CD4-positive, alpha-beta T cell treated with Interleukin-10 for 1 hour (primary cell): ENCODE results near the gene EMC6.
A peak's percentile ranks its signal among the peaks of the same experiment; 100 is the strongest.
"Not testable (repeated sequence)": the region's sequence is repeated elsewhere in the genome, so short reads cannot be mapped to it uniquely, and the experiment has no call there.

Experiments used
- DNase-seq: peaks from one replicate; pipeline ENCODE4 v3.0.0-alpha.2; 2020

Gene EMC6

DNA sequence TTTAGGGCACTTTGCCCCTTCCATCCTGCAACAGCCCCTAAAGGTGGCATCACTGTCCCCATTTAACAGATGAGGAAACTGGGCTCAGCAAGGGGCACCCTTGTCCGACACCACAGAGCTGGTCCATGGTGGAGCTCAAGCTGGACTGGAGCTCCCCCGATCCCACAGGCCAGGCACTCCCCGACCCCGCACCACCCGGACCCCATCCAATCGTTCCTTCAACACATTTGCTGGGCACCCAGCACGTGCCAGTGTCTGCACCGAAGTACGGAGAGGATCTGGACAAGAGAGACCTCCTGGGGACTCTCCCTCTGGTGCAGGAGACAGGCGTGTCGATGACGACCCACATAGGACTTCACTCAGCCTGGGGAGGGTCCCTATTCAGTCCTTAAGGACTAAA, 13.4 kb downstream of the EMC6 start:
- DNase-seq: no peak

DNA sequence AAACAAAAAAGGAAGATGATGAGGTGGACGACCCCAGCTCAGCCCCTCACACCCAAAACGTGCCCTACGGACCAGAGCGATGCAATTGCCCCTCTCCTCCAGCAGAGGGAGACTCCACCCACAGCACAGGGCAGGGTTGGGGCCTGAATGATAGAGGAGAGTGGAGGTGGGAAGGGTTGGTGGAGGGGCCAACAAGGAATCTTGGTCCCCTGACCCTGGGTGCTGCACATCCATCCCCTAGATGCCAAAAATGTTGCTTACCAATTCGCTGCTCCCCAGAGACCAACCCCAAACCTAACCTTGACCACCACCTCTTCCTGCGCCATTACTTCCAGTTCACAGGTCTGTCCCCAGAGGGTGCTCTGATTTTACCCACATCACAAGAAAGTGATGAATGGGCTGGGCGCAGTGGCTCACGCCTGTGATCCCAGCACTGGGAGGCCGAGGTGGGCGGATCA, 14.5 kb downstream of the EMC6 start:
- DNase-seq: peak; percentile 65

DNA sequence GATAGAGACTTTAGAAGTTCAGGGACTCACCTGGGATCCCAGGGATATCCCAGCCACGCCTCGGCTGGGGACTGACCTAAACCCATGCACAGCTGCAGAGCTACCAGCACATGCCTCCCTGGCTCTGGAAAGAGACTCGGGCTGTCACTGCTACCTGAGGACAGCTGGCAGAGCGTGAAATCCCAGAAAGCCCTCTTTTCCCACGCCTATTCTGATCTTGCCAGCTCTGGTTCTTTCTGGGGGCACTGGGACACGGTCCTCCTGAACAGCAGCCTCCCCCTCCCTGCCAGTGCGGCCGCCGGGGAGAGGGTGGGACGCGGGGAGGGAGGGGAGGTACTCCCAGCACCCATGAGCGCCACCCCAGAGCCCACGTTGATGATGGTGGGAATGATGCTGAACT, 16.6 kb downstream of the EMC6 start:
- no peak for DNase-seq

DNA sequence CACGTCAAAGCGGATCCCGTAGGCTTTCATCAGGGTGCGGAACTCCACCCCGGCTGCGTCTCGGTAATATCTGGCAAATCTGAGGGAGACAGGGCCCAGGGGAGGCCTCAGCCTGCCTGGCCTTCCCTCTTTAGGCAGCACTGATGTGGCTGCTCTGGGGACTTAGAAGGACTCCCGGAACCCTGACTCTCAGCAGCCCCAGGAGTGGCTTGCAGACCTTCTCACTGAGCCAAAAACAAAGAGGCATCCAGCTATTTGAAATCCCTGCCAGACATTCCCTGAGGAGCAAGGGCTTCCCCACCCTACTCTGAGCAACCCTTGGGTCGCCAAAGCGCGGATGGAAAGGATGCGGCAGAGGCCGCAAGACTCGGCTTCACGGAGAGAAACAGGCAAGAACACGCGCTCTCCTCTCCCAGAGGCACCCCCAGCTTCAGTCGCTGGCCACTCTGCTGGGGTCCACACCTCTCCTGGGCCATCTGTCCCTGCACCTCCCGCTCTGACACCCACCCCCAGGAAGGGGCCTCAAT, 19.5 kb downstream of the EMC6 start:
- no peak for DNase-seq

DNA sequence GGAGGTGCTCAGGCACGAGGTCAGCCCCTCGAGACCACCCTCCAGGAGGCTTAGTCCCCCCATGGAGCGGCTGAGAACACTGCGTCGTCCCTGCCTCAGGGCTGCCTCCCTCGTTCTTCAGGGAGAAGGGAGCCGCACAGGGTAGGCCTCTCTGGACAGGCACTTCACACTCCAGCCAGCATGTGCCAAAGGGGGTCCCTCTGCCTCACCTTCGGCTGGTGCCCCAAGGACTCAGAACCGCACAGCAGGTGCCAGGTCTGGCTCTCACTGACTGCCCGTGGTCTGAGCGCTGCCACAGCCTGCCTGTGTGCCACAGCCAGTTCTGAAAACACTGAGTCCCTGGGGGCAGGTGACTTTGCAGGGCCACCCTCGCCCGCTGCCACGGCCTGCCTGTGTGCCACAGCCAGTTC, 20.2 kb downstream of the EMC6 start:
- no peak for DNase-seq

DNA sequence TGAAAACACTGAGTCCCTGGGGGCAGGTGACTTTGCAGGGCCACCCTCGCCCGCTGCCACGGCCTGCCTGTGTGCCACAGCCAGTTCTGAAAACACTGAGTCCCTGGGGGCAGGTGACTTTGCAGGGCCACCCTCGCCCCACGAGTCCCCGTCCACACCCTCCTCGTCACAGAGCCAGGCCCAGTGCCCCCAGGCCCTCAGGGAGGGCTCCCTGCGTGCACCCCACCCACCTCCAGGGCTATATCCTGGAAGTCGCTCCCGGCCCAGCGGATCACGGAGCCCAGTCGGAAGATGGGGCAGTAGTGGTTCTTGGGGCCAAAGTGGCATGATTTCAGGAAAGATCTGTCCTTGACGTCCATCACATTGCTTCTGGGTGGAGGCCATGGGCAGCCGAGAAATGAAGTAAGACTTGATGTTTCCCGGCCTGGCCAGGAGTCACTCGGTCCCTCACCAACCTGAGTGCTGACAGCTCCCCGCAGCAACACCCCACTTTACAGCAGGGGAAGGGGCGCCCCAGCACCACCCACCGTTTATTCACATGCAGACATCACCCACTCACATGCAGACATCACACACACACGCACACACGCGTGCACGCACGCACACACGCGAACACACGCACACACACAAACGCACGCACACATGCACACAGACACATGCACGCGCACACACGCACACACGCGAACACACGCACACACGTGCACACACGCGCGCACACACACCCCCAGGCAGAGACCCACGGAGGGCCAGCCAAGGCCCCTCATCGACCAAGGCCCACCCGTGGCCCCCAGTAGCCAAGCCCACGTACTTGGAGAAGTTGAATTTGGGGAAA, 20.9 kb downstream of the EMC6 start:
- no peak for DNase-seq

DNA sequence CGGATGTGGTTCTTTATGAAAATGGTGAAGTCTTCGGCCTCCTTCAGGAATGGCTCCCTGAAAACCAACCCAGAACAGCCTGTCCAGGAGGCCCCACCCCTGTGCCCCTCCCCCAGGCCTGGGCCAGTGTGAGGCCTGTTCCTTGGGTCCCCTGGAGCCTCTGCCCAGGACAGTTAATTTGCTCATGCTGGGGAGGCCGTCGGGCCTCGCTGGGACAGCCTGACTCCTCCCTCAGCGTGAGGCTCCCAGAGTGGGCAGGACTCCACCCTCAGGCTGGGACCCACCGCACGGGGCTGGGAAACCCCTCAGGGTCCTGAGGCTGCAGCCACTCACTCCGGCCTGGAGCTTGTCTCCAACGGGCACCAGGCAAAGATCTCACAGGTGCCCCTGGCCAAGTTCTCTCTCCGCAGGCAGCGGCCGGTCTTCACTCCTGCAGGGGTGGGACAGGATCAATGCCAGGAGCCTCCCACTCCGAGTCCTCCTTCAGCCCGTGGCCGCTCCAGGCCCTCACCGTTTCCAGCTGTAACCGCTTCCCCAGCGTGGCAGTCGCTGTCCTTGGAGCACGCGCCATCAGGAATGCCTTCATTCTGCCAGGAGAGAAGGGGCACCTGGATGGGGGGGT, 21.6 kb downstream of the EMC6 start:
- DNase-seq: no peak

DNA sequence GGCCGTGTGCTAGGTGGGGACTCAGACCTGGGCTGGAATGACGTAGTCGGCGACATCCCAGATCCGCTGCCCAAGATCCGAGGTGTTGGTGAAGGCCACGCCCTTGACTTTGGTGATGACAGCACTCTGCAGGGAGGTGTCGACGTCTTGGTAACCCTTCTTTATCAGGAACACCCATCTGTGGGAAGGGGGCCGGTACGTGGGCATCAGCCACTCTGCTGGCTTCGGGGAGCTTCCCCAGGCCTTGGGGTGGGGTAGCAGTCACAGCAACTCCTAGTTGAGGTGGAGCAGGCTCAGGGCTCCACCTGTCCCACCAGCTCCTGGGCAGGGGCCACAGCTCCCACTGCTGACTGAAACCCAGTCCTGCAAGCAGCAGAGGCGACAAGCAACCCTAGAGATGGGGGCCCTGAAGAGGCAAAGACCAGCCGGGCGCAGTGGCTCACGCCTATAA, 23.0 kb downstream of the EMC6 start:
- no peak for DNase-seq

DNA sequence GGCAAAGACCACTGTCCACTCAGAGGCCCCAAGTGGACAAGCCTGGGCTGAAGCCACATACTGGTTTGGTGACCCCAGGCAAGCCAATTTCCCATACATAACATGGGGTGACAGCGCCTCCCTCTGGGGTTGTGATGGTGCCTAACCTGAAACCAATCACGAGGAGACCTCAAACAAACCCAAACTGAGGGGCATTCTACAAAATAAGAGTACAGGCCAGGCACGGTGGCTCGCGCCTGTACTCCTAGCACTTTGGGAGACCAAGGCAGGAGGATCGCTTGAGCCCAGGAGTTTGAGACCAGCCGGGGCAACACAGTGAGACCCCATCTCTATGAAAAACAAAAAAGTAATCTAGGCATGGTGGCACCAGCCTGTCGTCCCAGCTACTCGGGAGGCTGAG, 23.7 kb downstream of the EMC6 start:
- no peak for DNase-seq

DNA sequence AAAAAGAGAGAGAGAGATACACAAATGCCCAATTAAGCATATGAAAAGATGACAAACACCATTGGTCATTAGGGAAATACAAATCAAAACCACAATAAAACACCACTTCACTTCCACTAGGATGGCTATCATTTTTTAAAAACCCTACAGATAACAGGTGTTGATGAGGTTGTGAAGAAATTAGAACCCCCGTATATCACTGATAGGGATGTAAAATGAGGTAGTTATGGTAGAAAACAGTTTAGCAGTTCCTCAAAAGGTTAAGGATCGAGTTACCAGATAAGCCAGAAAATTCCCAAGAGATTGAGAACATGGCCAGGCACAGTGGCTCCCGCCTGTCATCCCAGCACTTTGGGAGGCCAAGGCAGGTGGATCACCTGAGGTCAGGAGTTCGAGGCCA, 24.5 kb downstream of the EMC6 start:
- no peak for DNase-seq

DNA sequence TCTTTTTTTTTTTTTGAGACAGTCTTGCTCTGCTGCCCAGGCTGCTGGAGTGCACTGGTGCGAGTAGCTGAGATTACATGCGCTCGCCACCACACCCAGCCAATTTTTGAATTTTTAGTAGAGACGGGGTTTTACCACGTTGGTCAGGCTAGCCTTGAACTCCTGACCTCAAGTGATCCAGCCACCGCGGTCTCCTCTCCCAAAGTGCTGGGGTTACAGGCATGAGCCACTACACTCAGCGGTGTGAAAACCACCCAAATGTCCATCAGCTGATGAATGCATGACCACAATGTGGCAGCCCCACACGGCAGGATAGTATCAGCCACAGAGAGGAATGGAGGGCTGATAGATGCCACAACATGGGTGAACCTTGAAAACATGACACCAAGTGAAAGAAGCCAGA, 25.2 kb downstream of the EMC6 start:
- DNase-seq: peak; percentile 48

DNA sequence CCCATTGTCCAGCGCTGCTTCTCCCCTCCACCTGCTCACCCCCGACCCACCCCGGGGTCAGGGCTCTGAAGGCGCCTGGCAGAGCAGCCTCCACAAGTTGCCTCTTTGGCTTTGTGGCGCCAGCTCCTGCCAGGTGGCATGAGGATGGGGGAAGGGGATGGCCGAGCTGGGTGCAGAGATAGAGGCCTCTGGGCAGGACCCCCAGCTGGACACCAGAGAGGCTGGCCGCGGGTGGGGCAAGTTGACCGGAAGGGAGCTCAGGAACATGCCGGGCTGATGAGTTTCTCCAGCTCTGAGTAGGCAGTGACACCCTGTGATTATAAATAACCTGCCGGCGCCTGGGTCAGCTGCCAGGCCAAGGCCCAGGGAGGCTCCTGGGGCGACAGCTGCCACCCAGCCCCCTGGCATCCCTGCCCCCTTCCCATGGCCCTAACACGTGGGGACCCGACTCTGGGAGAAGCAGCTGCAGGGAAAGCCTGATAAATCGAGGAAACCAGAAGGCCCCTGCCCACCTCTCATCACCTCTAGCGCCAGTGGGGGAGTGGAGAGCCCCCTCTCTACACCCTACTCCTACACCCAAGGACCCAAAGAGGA, 26.6 kb downstream of the EMC6 start:
- no peak for DNase-seq

DNA sequence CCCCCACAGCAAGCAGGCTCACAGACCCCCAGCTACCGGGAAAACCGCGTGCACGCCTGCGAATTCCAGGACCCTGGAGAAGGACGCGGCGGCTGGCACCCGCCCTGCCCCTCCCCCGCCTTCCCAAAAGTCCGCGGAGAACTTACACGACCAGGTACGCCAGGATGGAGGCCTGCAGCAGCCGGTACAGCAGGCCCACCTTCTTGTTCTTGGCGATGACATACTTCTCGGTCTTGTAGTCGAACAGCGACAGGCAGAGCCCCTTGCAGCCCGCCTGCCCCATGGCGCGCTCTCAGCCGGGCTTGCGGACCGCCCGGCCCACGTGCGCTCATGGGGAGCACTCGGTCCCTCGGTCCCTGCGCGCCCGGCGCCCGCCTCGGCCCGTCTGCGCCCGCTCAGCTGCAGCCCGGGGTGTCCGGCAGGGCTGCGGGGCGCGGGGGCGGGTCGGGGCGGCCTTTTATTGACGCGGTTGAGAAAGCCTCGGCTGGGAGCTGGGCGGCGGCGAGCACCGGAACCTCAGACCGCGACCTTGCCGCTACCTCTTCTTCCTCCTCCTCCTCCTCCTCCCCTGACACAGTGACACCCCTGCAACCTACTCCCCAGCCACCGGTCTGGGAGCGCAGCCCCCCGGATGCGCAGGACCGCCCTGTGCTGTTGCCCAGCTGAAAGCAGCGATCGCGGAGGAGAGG, 27.3 kb downstream of the EMC6 start, which contains the start of gene P2RX5:
P2RX5 (minus strand) TSS at position 433 of the 689 bp plus-strand sequence; CDS start at position 283, 150 bp downstream.
- DNase-seq: peak; percentile 56

DNA sequence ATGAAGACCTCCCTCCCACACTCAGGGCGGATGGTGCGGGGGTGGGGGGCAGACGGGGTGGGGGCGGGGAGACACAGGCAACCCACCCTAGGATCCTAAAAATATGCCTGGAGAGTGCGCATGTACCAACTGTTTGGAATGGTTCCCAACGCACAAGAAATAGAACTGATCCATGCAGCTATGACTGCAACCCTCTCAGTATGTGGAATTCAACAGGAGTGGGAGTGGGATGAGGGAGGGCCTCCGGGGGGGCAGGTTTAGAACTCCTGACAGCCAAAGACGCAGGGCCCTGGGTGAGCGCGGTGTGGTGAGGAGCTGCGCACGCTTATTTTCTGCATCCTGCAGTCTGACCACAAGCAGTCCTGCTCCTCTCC, 28.5 kb downstream of the EMC6 start:
- DNase-seq: no peak

DNA sequence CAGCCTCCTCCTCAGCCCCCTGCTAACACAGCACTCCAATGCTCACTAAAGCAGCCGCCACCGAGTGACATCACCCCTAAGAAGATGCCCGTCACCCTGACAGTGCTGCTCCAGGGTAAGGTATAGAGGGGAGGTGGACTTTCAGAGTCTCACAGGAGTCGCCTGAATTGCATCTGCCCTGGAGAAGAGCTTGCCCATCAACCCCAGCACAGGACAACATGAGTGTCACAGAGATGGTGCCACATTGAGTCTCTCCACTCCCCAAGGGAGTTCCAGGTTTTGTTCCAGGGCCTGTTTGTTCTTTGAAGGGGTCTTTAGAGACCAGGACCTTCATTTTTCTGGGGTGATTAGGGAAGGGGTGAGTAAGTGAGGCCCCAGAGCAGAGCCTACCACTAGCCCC, 29.5 kb downstream of the EMC6 start:
- no peak for DNase-seq

DNA sequence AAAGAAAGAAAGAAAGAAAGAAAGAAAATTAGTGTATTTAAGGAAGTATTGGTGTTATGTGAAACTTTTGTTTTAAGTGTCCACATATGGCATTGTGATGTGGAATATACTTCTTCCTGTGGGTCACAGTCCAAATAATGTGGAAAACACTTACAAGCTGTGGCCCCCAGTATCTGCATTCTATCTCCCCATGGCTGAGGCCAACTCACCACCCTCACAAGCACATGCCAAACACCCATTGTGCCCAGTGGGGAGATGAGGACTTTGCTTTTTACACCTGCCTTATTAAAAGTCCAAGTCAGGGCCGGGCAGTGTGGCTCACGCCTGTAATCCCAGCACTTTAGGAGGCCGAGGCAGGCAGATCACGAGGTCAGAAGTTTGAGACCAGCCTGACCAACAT, 31.3 kb downstream of the EMC6 start:
- no peak for DNase-seq

DNA sequence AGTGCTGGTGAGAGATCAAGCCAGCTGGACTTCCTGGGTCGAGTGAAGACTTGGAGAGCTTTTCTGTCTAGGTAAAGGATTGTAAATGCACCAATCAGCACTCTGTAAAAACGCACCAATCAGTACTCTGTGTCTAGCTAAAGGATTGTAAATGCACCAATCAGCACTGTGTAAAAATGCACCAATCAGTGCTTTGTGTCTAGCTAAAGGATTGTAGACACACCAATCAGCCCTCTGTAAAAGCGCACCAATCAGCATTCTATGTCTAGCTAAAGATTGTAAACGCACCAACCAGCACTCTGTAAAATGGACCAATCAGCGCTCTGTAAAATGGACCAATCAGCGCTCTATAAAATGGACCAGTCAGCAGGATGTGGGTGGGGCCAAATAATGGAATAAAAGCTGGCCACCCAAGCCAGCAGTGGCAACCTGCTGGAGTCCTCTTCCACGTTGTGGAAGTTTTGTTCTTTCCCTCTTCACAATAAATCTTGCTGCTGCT, 33.5 kb downstream of the EMC6 start:
- DNase-seq: not testable (repeated sequence)

DNA sequence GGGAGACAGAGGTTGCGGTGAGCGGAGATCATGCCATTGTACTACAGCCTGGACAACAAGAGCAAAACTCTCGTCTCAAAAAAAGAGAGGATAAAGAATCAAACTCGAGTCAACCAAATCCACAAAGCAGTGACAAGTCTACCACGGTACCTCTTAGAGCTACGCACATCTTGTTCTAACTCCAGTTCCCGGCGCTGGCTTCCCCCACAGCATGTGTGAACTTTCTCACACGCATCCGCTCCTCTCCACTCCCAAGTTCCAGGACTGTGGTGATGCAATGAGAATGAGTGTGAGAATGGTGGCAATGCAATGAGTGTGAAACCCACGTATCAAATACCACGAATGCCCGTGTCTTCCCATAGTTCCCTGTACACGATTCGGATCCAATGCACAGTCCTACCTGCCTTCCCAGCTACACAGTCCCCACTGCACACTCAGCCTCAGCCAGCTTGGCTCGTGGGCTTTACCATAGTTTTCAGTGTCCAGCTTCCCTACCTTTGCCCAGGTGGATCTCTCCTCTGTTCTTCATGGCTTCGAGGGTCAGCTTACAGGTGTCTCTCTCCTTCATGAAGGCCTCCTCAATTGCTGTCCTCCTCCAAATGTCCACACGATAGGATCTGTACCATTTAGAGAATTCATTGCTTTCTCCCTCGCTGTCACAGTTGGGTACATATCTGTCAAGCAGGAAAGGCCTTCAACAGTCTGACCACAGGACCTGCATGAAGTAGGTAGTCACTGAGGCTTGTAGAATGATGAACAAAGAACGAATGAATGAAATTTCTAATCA, 36.5 kb downstream of the EMC6 start:
- DNase-seq: no peak

DNA sequence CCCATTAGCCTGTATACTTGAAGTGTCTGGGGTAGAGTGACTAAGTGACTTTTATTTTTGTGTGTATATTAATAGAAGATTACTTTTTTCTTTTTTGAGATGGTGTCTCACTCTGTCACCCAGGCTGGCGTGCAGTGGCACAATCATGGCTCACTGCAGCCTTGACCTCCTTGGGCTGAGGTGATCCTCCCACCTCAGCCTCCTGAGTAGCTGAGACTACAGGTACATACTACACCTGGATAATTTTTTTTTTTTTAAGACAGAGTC, 37.0 kb downstream of the EMC6 start:
- DNase-seq: not testable (repeated sequence)

DNA sequence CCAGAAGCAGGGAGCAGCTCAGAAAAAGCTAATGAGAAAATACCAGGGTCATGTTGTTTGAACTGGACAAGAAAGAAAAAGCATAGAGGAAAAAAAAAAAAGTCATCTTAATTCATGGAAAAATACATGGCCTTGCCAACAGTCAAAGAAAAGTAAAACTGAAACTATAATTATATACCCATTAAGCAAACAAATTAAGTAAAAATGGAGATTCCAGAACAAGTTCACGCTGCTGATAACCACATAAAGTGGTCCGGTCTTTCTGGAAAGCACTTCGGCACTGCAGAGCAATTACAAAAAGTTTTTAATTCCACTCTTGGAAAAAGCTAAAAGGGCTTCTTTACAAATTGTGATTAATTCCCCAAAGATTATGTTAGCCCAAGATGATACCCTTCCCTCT, 39.8 kb downstream of the EMC6 start:
- no peak for DNase-seq

DNA sequence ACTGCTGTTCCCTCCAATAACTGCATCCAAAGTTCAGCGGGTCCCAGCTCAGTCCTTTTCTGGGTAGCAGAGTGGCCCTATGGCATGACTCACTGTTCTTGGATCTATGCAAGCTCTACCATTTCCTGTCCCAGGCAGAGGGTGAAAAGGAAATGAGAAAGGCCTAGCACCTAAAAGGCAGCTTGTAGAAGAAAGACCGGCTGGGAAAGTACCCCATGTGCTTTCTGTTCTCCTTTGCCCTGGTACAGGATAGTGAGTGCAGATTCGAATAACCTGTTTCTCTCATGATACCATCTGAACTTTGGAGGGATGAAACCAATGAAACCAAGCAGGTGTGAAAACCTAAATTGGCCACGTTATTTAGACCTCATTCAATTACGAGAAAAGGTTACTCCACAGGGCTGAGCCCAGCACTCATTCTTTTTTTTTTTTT, 42.4 kb downstream of the EMC6 start:
- DNase-seq: peak; percentile 91

DNA sequence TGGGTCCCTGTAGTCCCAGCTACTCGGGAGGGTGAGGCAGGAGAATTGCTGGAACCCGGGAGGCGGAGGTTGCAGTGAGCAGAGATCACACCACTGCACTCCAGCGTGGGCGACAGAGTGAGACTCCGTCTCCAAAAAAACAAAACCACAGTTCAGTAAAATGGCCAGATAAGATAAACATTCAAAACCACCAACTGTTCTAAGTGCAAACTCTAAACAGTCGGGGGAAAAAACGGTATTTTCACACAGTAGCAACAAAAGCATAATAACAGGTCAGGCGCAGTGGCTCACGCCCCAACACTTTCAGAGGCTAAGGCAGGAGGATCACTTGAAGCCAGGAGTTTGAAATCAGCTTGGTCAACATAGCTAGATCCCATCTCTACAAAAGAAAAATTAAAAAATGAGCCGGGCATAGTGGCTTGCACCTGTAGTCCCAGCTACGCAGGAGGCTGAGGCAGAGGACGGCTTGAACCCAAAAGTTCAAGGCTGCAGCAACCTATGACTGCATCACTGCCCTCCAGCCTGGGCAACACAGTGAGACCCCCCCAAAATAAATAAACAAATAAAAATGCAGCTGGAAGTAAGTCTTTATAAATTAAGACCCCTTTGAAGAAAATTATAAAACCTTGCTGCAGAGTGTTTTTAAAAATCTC, 44.3 kb downstream of the EMC6 start:
- peak; percentile 19 for DNase-seq
